ENCODE results near the gene SPACA6.

Gene SPACA6

DNA sequence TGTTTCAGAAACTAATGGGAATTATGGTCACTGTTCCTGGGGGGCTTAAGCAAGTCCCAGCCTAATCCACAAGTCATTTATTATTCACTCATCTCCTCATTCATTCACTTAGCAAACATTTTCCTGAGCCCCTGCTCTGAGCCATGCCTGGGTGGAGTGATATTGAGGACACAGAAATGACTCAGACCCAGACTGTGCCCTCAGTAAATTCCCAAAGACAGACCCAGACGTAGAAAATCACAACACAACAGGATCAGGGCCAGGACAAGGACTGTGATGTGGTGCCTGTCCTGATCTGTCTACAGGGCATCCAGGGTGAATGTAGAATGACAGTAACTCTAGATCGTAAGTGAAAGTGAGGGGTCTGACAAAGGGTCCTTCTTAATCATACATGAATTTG lies 7.0 kb upstream of the SPACA6 start:
- Histone ChIP-seq H3K9me2 (replicated peaks; ENCODE audit: insufficient read depth, low read length) (no peaks in the 10 kb centered on the region), H2AFZ (ENCODE audit: low read depth, low read length, severe bottlenecking) (no peak overlapping the region), H3K36me3 (ENCODE audit: low read length) (no peaks in the 10 kb centered on the region), H3K9me3 (ENCODE audit: insufficient read depth, low read length) (no peaks in the 10 kb centered on the region), H3K79me2 (ENCODE audit: insufficient read depth, low read length) (no peaks in the 10 kb centered on the region), H3K27ac (ENCODE audit: low read depth, low read length) (no peak overlapping the region), H3K4me3 (ENCODE audit: insufficient read depth, low read length, poor library complexity, severe bottlenecking) (no peak overlapping the region), H3F3A (ENCODE audit: insufficient read depth) (no peaks in the 10 kb centered on the region), H3K27me3 (ENCODE audit: low read length) (no peaks in the 10 kb centered on the region), H3K9ac (ENCODE audit: low read length) (no peak overlapping the region), H3K4me2 (ENCODE audit: low read depth, low read length, poor library complexity, severe bottlenecking) (no peak overlapping the region), H4K20me1 (ENCODE audit: low read depth, low read length) (no peaks in the 10 kb centered on the region)
- TF ChIP-seq EZH2phosphoT487 (conservative IDR thresholded peaks at IDR 0.05; ENCODE audit: low read length) = no peak
- TF ChIP-seq, protein P1, sequence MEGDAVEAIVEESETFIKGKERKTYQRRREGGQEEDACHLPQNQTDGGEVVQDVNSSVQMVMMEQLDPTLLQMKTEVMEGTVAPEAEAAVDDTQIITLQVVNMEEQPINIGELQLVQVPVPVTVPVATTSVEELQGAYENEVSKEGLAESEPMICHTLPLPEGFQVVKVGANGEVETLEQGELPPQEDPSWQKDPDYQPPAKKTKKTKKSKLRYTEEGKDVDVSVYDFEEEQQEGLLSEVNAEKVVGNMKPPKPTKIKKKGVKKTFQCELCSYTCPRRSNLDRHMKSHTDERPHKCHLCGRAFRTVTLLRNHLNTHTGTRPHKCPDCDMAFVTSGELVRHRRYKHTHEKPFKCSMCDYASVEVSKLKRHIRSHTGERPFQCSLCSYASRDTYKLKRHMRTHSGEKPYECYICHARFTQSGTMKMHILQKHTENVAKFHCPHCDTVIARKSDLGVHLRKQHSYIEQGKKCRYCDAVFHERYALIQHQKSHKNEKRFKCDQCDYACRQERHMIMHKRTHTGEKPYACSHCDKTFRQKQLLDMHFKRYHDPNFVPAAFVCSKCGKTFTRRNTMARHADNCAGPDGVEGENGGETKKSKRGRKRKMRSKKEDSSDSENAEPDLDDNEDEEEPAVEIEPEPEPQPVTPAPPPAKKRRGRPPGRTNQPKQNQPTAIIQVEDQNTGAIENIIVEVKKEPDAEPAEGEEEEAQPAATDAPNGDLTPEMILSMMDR (IDR thresholded peaks at IDR 0.05; ENCODE audit: insufficient read depth, low read length, poor library complexity, severe bottlenecking) = no peak

DNA sequence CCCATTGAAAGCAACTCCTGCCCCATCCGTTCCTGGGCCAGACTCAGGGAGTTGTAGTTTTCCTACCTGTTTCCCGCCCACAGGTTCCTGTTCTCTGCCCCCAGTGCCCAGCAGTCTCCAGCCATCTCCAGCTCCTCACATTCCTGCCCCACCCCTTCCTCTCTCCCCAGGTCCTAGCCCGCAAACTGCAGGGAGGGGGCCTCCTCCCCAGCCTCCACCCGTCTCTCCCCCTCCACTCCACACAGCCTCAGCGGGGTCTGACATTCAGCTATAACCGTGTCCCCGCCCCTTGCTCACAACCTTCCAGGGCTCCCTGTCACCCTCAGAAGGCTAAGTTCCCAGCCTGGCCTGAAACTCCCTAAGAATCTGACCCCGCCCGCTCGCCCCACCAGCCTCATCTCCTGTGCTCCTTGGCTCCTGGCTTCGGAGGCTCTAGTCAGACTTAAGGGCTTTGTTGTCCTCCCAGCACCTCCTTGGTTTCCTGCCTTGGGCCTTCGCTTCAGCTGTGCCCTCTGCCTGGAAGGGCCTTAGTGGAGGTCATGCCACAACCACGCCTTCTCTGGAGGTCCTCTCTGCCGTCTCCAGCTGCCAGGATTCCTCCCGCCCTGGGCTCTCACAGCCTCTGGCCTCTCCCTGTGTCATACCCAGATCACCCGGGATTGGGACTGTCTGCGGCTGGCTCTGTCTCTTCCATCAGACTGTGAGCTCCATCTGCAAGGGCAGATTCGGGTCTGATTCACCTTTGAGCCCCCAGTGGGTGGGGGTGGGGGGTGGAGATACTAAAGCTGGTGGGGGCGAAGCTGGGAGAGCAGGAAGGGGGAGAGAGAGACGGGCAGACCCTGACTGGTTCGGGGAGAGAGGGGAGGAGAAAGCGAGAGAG lies 5.1 kb upstream of the SPACA6 start:
- H3K36me3 ChIP-seq (ENCODE audit: low read length) = no peaks in the 10 kb centered on the region
- no peaks in the 10 kb centered on the region for H3F3A ChIP-seq (ENCODE audit: insufficient read depth)
- no peak overlapping the region for H3K4me2 ChIP-seq (ENCODE audit: low read depth, low read length, poor library complexity, severe bottlenecking)
- no peaks in the 10 kb centered on the region for H3K9me3 ChIP-seq (ENCODE audit: insufficient read depth, low read length)
- H4K20me1 ChIP-seq (ENCODE audit: low read depth, low read length) = no peaks in the 10 kb centered on the region
- TF ChIP-seq EZH2phosphoT487 (conservative IDR thresholded peaks at IDR 0.05; ENCODE audit: low read length) = no peak
- TF ChIP-seq, protein P1 (IDR thresholded peaks at IDR 0.05; ENCODE audit: insufficient read depth, low read length, poor library complexity, severe bottlenecking) = no peak
- H3K79me2 ChIP-seq (ENCODE audit: insufficient read depth, low read length) = no peaks in the 10 kb centered on the region
- H3K27me3 ChIP-seq (ENCODE audit: low read length) = no peaks in the 10 kb centered on the region
- H2AFZ ChIP-seq (ENCODE audit: low read depth, low read length, severe bottlenecking) = no peak overlapping the region
- no peak overlapping the region for H3K9ac ChIP-seq (ENCODE audit: low read length)
- no peak overlapping the region for H3K4me3 ChIP-seq (ENCODE audit: insufficient read depth, low read length, poor library complexity, severe bottlenecking)
- no peaks in the 10 kb centered on the region for H3K9me2 ChIP-seq (replicated peaks; ENCODE audit: insufficient read depth, low read length)
- no peak overlapping the region for H3K27ac ChIP-seq (ENCODE audit: low read depth, low read length)

DNA sequence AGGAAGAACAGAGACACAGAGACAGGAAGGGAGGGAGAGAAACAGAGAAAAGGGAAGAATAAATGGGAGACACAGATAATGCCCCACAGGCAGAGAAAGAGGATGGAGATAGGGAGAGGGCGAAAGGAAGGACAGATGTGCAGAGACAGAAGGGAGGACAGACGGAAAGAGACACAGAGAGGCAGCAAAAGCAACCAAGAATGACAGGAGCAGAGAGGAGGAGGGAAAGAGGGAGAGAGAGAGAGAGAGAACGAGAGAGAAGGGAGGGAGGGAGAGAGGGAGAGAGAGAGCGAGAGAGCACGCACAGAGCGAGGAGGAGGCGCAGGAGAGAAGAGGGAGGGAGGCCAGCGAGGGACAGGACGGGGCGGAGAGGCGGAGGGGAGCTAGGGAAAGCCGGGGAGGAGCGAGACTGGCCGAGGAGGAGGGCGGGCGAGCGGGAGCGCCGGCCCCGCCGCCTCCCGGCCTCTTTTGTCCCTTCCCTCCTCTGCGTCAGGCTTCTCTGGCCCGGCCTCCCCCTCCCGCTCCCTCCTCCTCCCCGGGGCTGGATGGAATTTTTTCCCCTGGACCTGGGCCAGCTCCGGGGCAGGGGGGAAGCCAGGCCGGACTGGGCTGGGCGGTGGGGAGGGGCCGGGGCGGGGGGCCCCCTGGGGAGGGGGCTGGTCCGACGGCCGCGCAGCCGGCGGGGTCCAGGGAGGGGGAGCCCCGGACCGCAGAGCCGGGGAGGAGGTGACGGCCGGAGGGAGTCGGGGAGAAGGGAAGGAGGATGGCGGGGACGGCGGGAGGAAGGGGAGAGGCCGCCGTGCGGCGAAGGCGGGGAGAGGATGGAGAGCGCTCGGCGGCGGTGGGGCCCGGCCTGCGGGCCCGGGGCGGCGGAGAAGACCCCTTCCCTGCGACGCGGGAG lies 4.2 kb upstream of the SPACA6 start:
- Histone ChIP-seq H3K4me3 (ENCODE audit: insufficient read depth, low read length, poor library complexity, severe bottlenecking) (no peak overlapping the region), H3K4me2 (ENCODE audit: low read depth, low read length, poor library complexity, severe bottlenecking) (no peak overlapping the region), H3K27me3 (ENCODE audit: low read length) (no peaks in the 10 kb centered on the region), H3K9me3 (ENCODE audit: insufficient read depth, low read length) (no peaks in the 10 kb centered on the region), H3K36me3 (ENCODE audit: low read length) (no peaks in the 10 kb centered on the region), H3K27ac (ENCODE audit: low read depth, low read length) (no peak overlapping the region), H3F3A (ENCODE audit: insufficient read depth) (no peaks in the 10 kb centered on the region), H3K9me2 (replicated peaks; ENCODE audit: insufficient read depth, low read length) (no peaks in the 10 kb centered on the region), H2AFZ (ENCODE audit: low read depth, low read length, severe bottlenecking) (no peak overlapping the region), H3K9ac (ENCODE audit: low read length) (no peak overlapping the region), H4K20me1 (ENCODE audit: low read depth, low read length) (no peaks in the 10 kb centered on the region), H3K79me2 (ENCODE audit: insufficient read depth, low read length) (no peaks in the 10 kb centered on the region)
- no peak for TF ChIP-seq EZH2phosphoT487 (conservative IDR thresholded peaks at IDR 0.05; ENCODE audit: low read length)
- TF ChIP-seq, protein P1 (IDR thresholded peaks at IDR 0.05; ENCODE audit: insufficient read depth, low read length, poor library complexity, severe bottlenecking) = no peak
